Urothelium cell line (cell line): ENCODE measurements around the gene PAPPA.

ENCODE experiments used
- DNase-seq: peaks from one replicate; pipeline ENCODE4 v3.0.0; 2011; ENCODE audit warnings: low spot score, mixed read lengths
- FAIRE-seq: peaks from 2 replicates; lab custom pipeline; 2011; peaks lifted over from hg19 to GRCh38; lab: Jason Lieb, UNC

The PAPPA gene

GRCh38 chr9:116304761-116305160 lies 151.2 kb downstream of the PAPPA start:
- no peak for FAIRE-seq
- DNase-seq = no peak

- DNase-seq (no peak), FAIRE-seq (no peak)
Observed at GRCh38 chr9:116308076-116308475, 154.5 kb downstream of the PAPPA start.

GRCh38 chr9:116309900-116310611 lies 156.5 kb downstream of the PAPPA start:
- DNase-seq (no peak), FAIRE-seq (no peak)

- FAIRE-seq (no peak), DNase-seq (no peak)
Observed at GRCh38 chr9:116312221-116312620, 158.6 kb downstream of the PAPPA start.

GRCh38 chr9:116313638-116314037 lies 160.0 kb downstream of the PAPPA start:
- no peak for FAIRE-seq
- no peak for DNase-seq

- no peak for DNase-seq
- FAIRE-seq = no peak
Observed at GRCh38 chr9:116316246-116316645, 162.7 kb downstream of the PAPPA start.

GRCh38 chr9:116317503-116317902 lies 163.9 kb downstream of the PAPPA start:
- DNase-seq (no peak), FAIRE-seq (no peak)

- no peak for DNase-seq
- no peak for FAIRE-seq
Observed at GRCh38 chr9:116318468-116319374, 165.1 kb downstream of the PAPPA start.

- no peak for FAIRE-seq
- DNase-seq = no peak
Observed at GRCh38 chr9:116319480-116319879, 165.9 kb downstream of the PAPPA start.

GRCh38 chr9:116320290-116320689 lies 166.7 kb downstream of the PAPPA start:
- no peak for DNase-seq
- no peak for FAIRE-seq

- FAIRE-seq (no peak), DNase-seq (no peak)
Observed at GRCh38 chr9:116322521-116322920, 168.9 kb downstream of the PAPPA start.

GRCh38 chr9:116323012-116323411 lies 169.4 kb downstream of the PAPPA start:
- DNase-seq = no peak
- FAIRE-seq = no peak

- FAIRE-seq (no peak), DNase-seq (no peak)
Observed at GRCh38 chr9:116323571-116323970, 170.0 kb downstream of the PAPPA start.

GRCh38 chr9:116325924-116326323 lies 172.3 kb downstream of the PAPPA start:
- FAIRE-seq = no peak
- no peak for DNase-seq

GRCh38 chr9:116327701-116328405 lies 174.3 kb downstream of the PAPPA start:
- FAIRE-seq (no peak), DNase-seq (no peak)

- no peak for FAIRE-seq
- no peak for DNase-seq
Observed at GRCh38 chr9:116329470-116329869, 175.9 kb downstream of the PAPPA start.

GRCh38 chr9:116331241-116331640 lies 177.7 kb downstream of the PAPPA start:
- DNase-seq = no peak
- no peak for FAIRE-seq

- no peak for FAIRE-seq
- DNase-seq = no peak
Observed at GRCh38 chr9:116332090-116332489, 178.5 kb downstream of the PAPPA start.

GRCh38 chr9:116333254-116333653 lies 179.7 kb downstream of the PAPPA start:
- FAIRE-seq (no peak), DNase-seq (no peak)

- FAIRE-seq (no peak), DNase-seq (no peak)
Observed at GRCh38 chr9:116334546-116335150, 181.1 kb downstream of the PAPPA start.

- no peak for DNase-seq
Observed at GRCh38 chr9:116335392-116335791, 181.8 kb downstream of the PAPPA start.

More at GRCh38 chr9:116335392-116335791, 181.8 kb downstream of the PAPPA start:
- FAIRE-seq = no peak
